ENCODE data around the gene RPL27.

- TF ChIP-seq CTCF (IDR thresholded peaks at IDR 0.05): no peak
- TF ChIP-seq POLR2A (IDR thresholded peaks at IDR 0.05): no peak
Observed at GRCh38 chr17:43016216-43016615, 18.0 kb downstream of the RPL27 start.
